ENCODE data around the gene RRP8. TPM values are rescaled to one million over a fixed set of nuclear protein-coding genes. Genes with fewer than 3 reads are reported as not detected.

Gene RRP8
- total and polyA plus RNA-seq, 10 of the 15 experiments (the other 5 are each of a cell fraction or from before 2014, with no cell fraction given), result 4.7 to 51.2 (median 23.9) TPM

DNA sequence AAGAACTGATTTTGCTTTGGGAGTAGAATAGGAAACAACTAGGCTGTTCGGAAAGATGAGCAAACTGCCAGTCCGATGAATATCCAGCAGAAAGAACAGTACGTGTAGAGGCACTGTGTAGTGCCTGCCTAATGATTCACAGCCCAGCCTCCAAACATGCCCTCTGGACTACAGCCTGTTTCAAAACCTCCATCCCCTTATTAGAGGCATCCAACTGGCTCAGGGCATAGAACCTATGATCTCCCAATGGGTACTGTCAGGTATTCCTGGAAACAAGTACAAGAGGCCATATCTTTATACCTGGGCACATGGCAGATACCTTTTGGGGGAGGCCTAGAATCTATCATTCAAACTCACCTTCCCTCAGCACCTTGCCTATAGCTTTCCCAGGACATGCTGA, 4.9 kb downstream of the RRP8 start (continued):
- TF ChIP-seq CEBPZ (IDR thresholded peaks at IDR 0.05; ENCODE audit: low read depth, low read length) (no peak), WRNIP1 (IDR thresholded peaks at IDR 0.05; ENCODE audit: borderline replicate concordance, low read depth, low read length) (no peak), TCF3 (IDR thresholded peaks at IDR 0.05; ENCODE audit: borderline replicate concordance, insufficient read depth, low read depth, low read length) (no peak), KAT2A (conservative IDR thresholded peaks at IDR 0.05; ENCODE audit: control insufficient read depth, low read depth, low read length) (no peak), BCL3 (IDR thresholded peaks at IDR 0.05; ENCODE audit: borderline replicate concordance, insufficient read depth, low read depth, low read length, poor library complexity, severe bottlenecking) (no peak), CREB1 (IDR thresholded peaks at IDR 0.05; ENCODE audit: low read depth) (no peak), MYC (IDR thresholded peaks at IDR 0.05; ENCODE audit: insufficient read depth, insufficient read length, insufficient replicate concordance, low read length, severe bottlenecking) (no peak), ZNF274 (IDR thresholded peaks at IDR 0.05; ENCODE audit: insufficient read depth, insufficient read length) (no peak), FOXK2 (IDR thresholded peaks at IDR 0.05) (no peak), RUNX3 (IDR thresholded peaks at IDR 0.05; ENCODE audit: low read length) (no peak), RB1 (IDR thresholded peaks at IDR 0.05; ENCODE audit: borderline replicate concordance) (no peak), NRF1 (conservative IDR thresholded peaks at IDR 0.05; ENCODE audit: low read depth, low read length) (no peak), MTA2 (IDR thresholded peaks at IDR 0.05; ENCODE audit: low read depth) (no peak)

Data from GM12878 (cell line).